Gastrocnemius medialis (tissue), 4 donors: Measurements from ENCODE around the gene C3orf33. TPM values are rescaled to one million over a fixed set of nuclear protein-coding genes. Genes with fewer than 3 reads are reported as not detected.

Experiments
- ATAC-seq, 2 donors: fragments of 150-250 bp; one replicate each; pipeline ENCODE4 v1.9.1; 2016
- DNase-seq, 2 donors: peaks; one replicate each; pipeline ENCODE4 v3.0.0-alpha.2; 2019
- H3K27ac ChIP-seq, 4 donors: fragments of 200-600 bp; sonication (generic); 1 replicate in 1 of 4; 2 replicates in 3 of 4; pipeline ENCODE4 v1.5.1; 2016 to 2018; ENCODE audit warnings: mild to moderate bottlenecking in 2 of 4, moderate library complexity in 1 of 4
- H3K27me3 ChIP-seq, 3 donors: fragments of 200-600 bp; sonication (generic) in 2 of 3; 1 replicate in 1 of 3; 2 replicates in 2 of 3; pipeline versions ENCODE4 v1.5.1 to v1.6.0; 2016 to 2019; ENCODE audit warnings: mild to moderate bottlenecking in 1 of 3, moderate library complexity in 1 of 3
- H3K36me3 ChIP-seq, 2 donors: fragments of 200-600 bp; sonication (generic) in 1 of 2; one replicate each; pipeline ENCODE4 v1.5.1; 2017 to 2018
- H3K4me1 ChIP-seq, 2 donors: fragments of 200-600 bp; sonication (generic) in 1 of 2; one replicate each; pipeline ENCODE4 v1.5.1; 2016 to 2017; ENCODE audit warnings: mild to moderate bottlenecking in 2 of 2
- H3K4me3 ChIP-seq, 4 donors: fragments of 200-600 bp; sonication (generic) in 3 of 4; 1 replicate in 1 of 4; 2 replicates in 3 of 4; pipeline ENCODE4 v1.5.1; 2016 to 2019; ENCODE audit warnings: mild to moderate bottlenecking in 2 of 4
- H3K9me3 ChIP-seq, 3 donors: fragments of 200-600 bp; sonication (generic) in 2 of 3; 1 replicate in 1 of 3; 2 replicates in 2 of 3; pipeline ENCODE4 v1.5.1; 2016 to 2019
- CTCF ChIP-seq, 5 experiments: fragments of 450-650 bp in 3 of 5; fragments of 200-600 bp in 2 of 5; sonication (generic) in 2 of 5; IDR thresholded peaks in 4 of 5; conservative IDR thresholded peaks in 1 of 5; 1 replicate in 4 of 5; 2 replicates in 1 of 5; pipeline ENCODE4 v1.5.1; 2016 to 2019; ENCODE audit warnings: antibody characterized with exemption in 5 of 5, mild to moderate bottlenecking in 3 of 5, moderate library complexity in 3 of 5
- POLR2A ChIP-seq, 2 donors: fragments of 450-650 bp; IDR thresholded peaks; one replicate each; pipeline ENCODE4 v1.6.1; 2017; ENCODE audit warnings: antibody characterized with exemption in 2 of 2, mild to moderate bottlenecking in 2 of 2, moderate library complexity in 2 of 2
- in situ Hi-C, 4 donors: fragments of 200-750 bp; cut with MboI; loops; one replicate each; pipeline versions ENCODE4 v1.15.0 to v1.8.0; 2017; ENCODE audit warnings: low sequenced_read_pairs in 4 of 4
- intact Hi-C: fragments of 100-400 bp; cut with DNase I; formaldehyde crosslinking; loops from one replicate; pipeline ENCODE4 v1.15.1; 2023; ENCODE audit warnings: low total_unique reads
- total RNA-seq, 4 donors: library from RNA; depleted of rRNA; stranded (reverse); fragments of >200 nt; gene quantifications; one replicate each; pipeline versions ENCODE4 v1.1.0 to v1.2.3, GENCODE V29; 2016

C3orf33 gene
- total RNA-seq, 4 donors from 2014 or later, result 1.4 to 6.1 (median 3.9) TPM

GRCh38 chr3:155727836-155728235, 78.2 kb downstream of the C3orf33 start:
- no peaks in the 10 kb centered on the region for H3K4me1 ChIP-seq
- H3K27me3 ChIP-seq, result no peaks in the 10 kb centered on the region
- no peak for ATAC-seq
- H3K4me3 ChIP-seq, result no peak overlapping the region
- no peaks in the 10 kb centered on the region for H3K36me3 ChIP-seq
- TF ChIP-seq POLR2A (IDR thresholded peaks at IDR 0.05) (no peak), CTCF (IDR thresholded peaks at IDR 0.05 in 4 of 5, conservative IDR thresholded peaks at IDR 0.05 in 1 of 5) (no peak)
- no peak overlapping the region for H3K27ac ChIP-seq
- intact Hi-C loops, result no loop called here
- in situ Hi-C loops, result no loop called here
- DNase-seq, result no peak
- no peaks in the 10 kb centered on the region for H3K9me3 ChIP-seq

DNA sequence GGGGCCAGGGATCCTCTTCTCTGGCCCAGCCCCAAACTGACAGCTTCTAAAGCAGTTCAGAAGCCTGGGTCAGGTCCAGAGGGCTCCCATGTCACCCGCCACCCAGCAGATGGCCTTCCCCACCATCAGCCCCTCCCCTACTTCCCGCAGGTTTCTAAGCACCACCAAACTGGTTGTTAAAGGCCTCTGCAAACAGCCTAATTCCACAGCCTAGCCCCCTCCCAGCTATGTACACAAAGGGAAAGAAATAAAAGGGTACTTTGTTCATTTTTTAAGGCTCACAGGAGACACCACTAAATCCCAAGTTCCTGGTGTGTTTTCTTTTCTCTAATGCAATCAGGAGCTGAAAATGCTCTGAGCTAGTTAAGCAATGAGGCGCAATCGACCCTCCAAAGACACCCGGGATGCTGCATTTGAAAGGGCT, 91.8 kb downstream of the C3orf33 start:
- Histone ChIP-seq H3K27ac (no peak overlapping the region), H3K27me3 (no peaks in the 10 kb centered on the region), H3K36me3 (no peaks in the 10 kb centered on the region), H3K4me3 (no peak overlapping the region), H3K4me1 (no peaks in the 10 kb centered on the region), H3K9me3 (no peaks in the 10 kb centered on the region)
- TF ChIP-seq POLR2A (IDR thresholded peaks at IDR 0.05), result no peak
- no peak for TF ChIP-seq CTCF (IDR thresholded peaks at IDR 0.05 in 4 of 5, conservative IDR thresholded peaks at IDR 0.05 in 1 of 5)
- intact Hi-C loops (no loop called here), in situ Hi-C loops (no loop called here)
- ATAC-seq (no peak), DNase-seq (no peak)

Other genes starting within 250 kb of the C3orf33 start
- gene PLCH1, start 61.2 kb downstream of the C3orf33 start, total RNA-seq, result under 1 TPM in 3 of 4 donors, not detected in 1; 0.07 to 0.33 (median 0.10) TPM
- gene SLC33A1, start 48.1 kb upstream of the C3orf33 start, total RNA-seq, result 1 to 10 TPM; 7.0 to 9.3 (median 8.2) TPM
- 10 to 100 TPM; 26.7 to 34.7 (median 32.5) TPM for gene GMPS, start 64.4 kb upstream of the C3orf33 start, total RNA-seq